Heart right ventricle (tissue), 16 donors: ENCODE results near the gene RYR3. TPM values are rescaled to one million over a fixed set of nuclear protein-coding genes. Genes with fewer than 3 reads are reported as not detected.

Experiments
- ATAC-seq, 8 donors: fragments of 200-7000 bp; cut with Tn5 transposase; one replicate each; pipeline ENCODE4 v1.9.1; 2020; ENCODE audit warnings: mild to moderate bottlenecking in 8 of 8, moderate library complexity in 8 of 8, moderate number of reproducible peaks in 1 of 8
- DNase-seq, 2 donors: peaks; one replicate each; pipeline ENCODE4 v3.0.0-alpha.2; 2020
- H3K27ac ChIP-seq, 10 donors: fragments of 200-600 bp; sonication (generic) in 2 of 10; one replicate each; pipeline versions ENCODE4 v1.5.0 to v1.8.0; 2020 to 2022; ENCODE audit warnings: mild to moderate bottlenecking in 3 of 10
- H3K27me3 ChIP-seq, 7 donors: fragments of 200-600 bp; one replicate each; pipeline ENCODE4 v1.8.0; 2021 to 2022; ENCODE audit warnings: mild to moderate bottlenecking in 2 of 7
- H3K36me3 ChIP-seq, 9 donors: fragments of 200-600 bp; sonication (generic) in 1 of 9; one replicate each; pipeline versions ENCODE4 v1.5.0 to v1.8.0; 2020 to 2022; ENCODE audit warnings: mild to moderate bottlenecking in 2 of 9
- H3K4me1 ChIP-seq, 9 donors: fragments of 200-600 bp; sonication (generic) in 1 of 9; one replicate each; pipeline versions ENCODE4 v1.5.0 to v1.8.0; 2020 to 2022; ENCODE audit warnings: mild to moderate bottlenecking in 4 of 9
- H3K4me3 ChIP-seq, 10 donors: fragments of 200-600 bp; sonication (generic) in 2 of 10; one replicate each; pipeline versions ENCODE4 v1.5.0 to v1.8.0; 2020 to 2022; ENCODE audit warnings: mild to moderate bottlenecking in 7 of 10, moderate library complexity in 2 of 10
- H3K9me3 ChIP-seq, 11 donors: fragments of 200-600 bp in 10 of 11; sonication (generic) in 2 of 11; one replicate each; pipeline versions ENCODE4 v1.5.0 to v1.8.0; 2013 to 2022; ENCODE audit warnings: mild to moderate bottlenecking in 2 of 11, control low read depth in 1 of 11, moderate library complexity in 1 of 11
- CTCF ChIP-seq, 9 donors: fragments of 200-600 bp; sonication (generic) in 2 of 9; IDR thresholded peaks; one replicate each; pipeline versions ENCODE4 v1.5.0 to v1.8.0; 2021 to 2022; ENCODE audit warnings: antibody characterized with exemption in 9 of 9, mild to moderate bottlenecking in 5 of 9, moderate library complexity in 1 of 9
- WGBS, 2 donors: extraction: QIAGEN DNeasy Blood & Tissue Kit; methylation state at CpG; one replicate each; pipeline ENCODE4 v1.1.7; 2013; ENCODE audit warnings: inconsistent platforms in 1 of 2; 5-methylcytosine and 5-hydroxymethylcytosine counted together
- intact Hi-C, 10 donors: fragments of 100-400 bp; cut with DNase I; formaldehyde crosslinking; loops; one replicate each; pipeline versions ENCODE4 v1.11.1 to v1.14.2; 2022
- polyA plus RNA-seq, 2 donors: library from polyadenylated mRNA; stranded (reverse); fragments of 200-250 nt; gene quantifications; one replicate each; pipeline ENCODE4 v1.2.3, GENCODE V29; 2013
- total RNA-seq, 10 donors: library from RNA; stranded (reverse); fragmentation: NEBNext Ultra II Directional in 3 of 10; extraction: Animal tissue kit (Norgen Biotek cat#: 25700) in 3 of 10; gene quantifications; one replicate each; pipeline versions ENCODE4 v1.2.1 to v1.2.4, GENCODE V29; 2021 to 2023
- donor health status: Arrhythmogenic right ventricular cardiomyopathy.
- donor health status: ischemic (EF 13 %, LVEDD 7.1; RV severe dilation, severe dysfunction).
- donor health status: healthy with polysubstance abuse.
- donor health status: DM: no; HTN: yes; CAD: no.
- donor health status: DM: no; HTN: no; CAD: no.
- donor health status: ischemic (EF 25% LVEDD 6.9; RV normal size, moderate dysfunction).
- donor health status: ischemic (EF 25% LVEDD 5.7; RV mildly dilated, moderate dysfunction).
- donor health status: healthy.
- donor health status: DM: yes; HTN: yes; CAD: no.
- donor health status: Ischemic cardiomyopathy.
- donor health status: ischemic (EF 35%, LVEDD 5.7; RV mildly dilated, moderate dysfunction).
- donor health status: nonischemic (EF 11% LVEDD 7.7; RV severe dilation, severe dysfunction).
- donor health status: DM: yes; HTN: yes; CAD: no.
- donor health status: PGD.
- donor health status: ischemic (EF 29% LVEDD 5.4; RV normal size, mild dysfunction).
- donor health status: nonischemic (EF 23%, LVEDD 6.1; RV moderate dilation, normal function).

Gene RYR3
- total and polyA plus RNA-seq, 12 donors, result 0.02 to 1.00 (median 0.13) TPM; not detected in 2

- no peaks in the 10 kb centered on the region for H3K36me3 ChIP-seq
- intact Hi-C loops, result loop anchor here in 1 of 10 donors (10.0 kb wide), 1 partner anchor 75 kb away; no protein-coding TSS in a partner anchor
- no peak for ATAC-seq
- H3K4me3 ChIP-seq, result no peak overlapping the region
- H3K9me3 ChIP-seq, result no peaks in the 10 kb centered on the region
- no peak overlapping the region for H3K27ac ChIP-seq
- no peak for TF ChIP-seq CTCF (IDR thresholded peaks at IDR 0.05)
- peaks cover 0 to 4% (median 0%) of the 10 kb centered on the region in 7 donors for H3K27me3 ChIP-seq
- no peak for DNase-seq
- no peaks in the 10 kb centered on the region for H3K4me1 ChIP-seq
- 54 to 64% methylated on average over 7 of the region's 7 CpGs for WGBS, 2 donors
These were observed 289.4 kb downstream of the RYR3 start for GRCh38 chr15:33600212-33600611.

- Histone ChIP-seq H3K36me3 (no peaks in the 10 kb centered on the region), H3K27me3 (peaks cover 0 to 4% (median 0%) of the 10 kb centered on the region in 7 donors), H3K4me3 (no peak overlapping the region), H3K27ac (no peak overlapping the region), H3K9me3 (no peaks in the 10 kb centered on the region), H3K4me1 (no peaks in the 10 kb centered on the region)
- WGBS, 2 donors, result 85 to 87% methylated on average over 4 of the region's 4 CpGs
- intact Hi-C loops, result loop anchor here in 1 of 10 donors (10.0 kb wide), 1 partner anchor 73 kb away; no protein-coding TSS in a partner anchor
- TF ChIP-seq CTCF (IDR thresholded peaks at IDR 0.05), result no peak
- DNase-seq, result no peak
- ATAC-seq, result no peak
These were observed 290.7 kb downstream of the RYR3 start for GRCh38 chr15:33601461-33601860.

- H3K4me3 ChIP-seq, result no peak overlapping the region
These were observed 297.9 kb downstream of the RYR3 start for GRCh38 chr15:33608714-33609113.

GRCh38 chr15:33612721-33613304 lies 302.0 kb downstream of the RYR3 start:
- H3K27me3 ChIP-seq, result peaks cover 0 to 24% (median 0%) of the 10 kb centered on the region in 7 donors
- intact Hi-C loops, result no loop called here
- WGBS, 2 donors, result 76 to 80% methylated on average over 10 of the region's 10 CpGs
- no peaks in the 10 kb centered on the region for H3K4me1 ChIP-seq
- H3K9me3 ChIP-seq, result peaks cover 0 to 3% (median 0%) of the 10 kb centered on the region in 11 donors
- TF ChIP-seq CTCF (IDR thresholded peaks at IDR 0.05), result no peak
- H3K36me3 ChIP-seq, result no peaks in the 10 kb centered on the region
- ATAC-seq (no peak), DNase-seq (no peak)
- no peak overlapping the region for H3K27ac ChIP-seq
- no peak overlapping the region for H3K4me3 ChIP-seq

More at GRCh38 chr15:33608714-33609113, 297.9 kb downstream of the RYR3 start:
- intact Hi-C loops, result loop anchor here in 1 of 10 donors (10.0 kb wide), 1 partner anchor 66 kb away; no protein-coding TSS in a partner anchor
- Histone ChIP-seq H3K36me3 (no peaks in the 10 kb centered on the region), H3K4me1 (no peaks in the 10 kb centered on the region), H3K27me3 (peaks cover 0 to 17% (median 0%) of the 10 kb centered on the region in 7 donors), H3K27ac (no peak overlapping the region), H3K9me3 (peaks cover 0 to 3% (median 0%) of the 10 kb centered on the region in 11 donors)
- peak in 1 of 9 donors; percentile 16 for TF ChIP-seq CTCF (IDR thresholded peaks at IDR 0.05)
- 42 to 44% methylated on average over 7 of the region's 7 CpGs for WGBS, 2 donors
- ATAC-seq (no peak), DNase-seq (no peak)
